ENCODE data around the gene CYB561D1. TPM values are rescaled to one million over a fixed set of nuclear protein-coding genes. Genes with fewer than 3 reads are reported as not detected.

Gene CYB561D1
- total and polyA plus RNA-seq, 4 donors: 1.3 to 2.8 (median 2.0) TPM

DNA sequence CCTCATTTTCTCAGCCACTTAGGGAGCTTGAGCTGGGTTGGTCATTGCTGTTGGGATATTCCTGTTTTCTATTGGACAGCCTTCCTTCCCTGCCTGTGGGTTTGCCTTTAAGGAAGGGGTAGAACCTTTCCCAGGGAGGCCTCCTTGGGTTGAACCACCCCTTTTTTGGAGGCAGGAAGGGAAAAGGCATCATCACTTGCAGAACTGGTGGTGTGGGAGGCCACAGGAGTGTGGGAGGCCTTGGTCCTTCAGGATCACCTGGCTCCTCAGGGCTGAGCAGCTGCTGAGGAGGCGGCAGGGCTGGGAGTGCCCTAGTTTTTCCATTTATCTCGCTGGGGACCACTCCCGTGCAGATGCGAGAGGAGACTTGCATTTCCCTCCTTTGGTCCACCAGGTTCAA, 667 bp upstream of the CYB561D1 start:
- no peak overlapping the region for H3K27ac ChIP-seq (ENCODE audit: low read depth in 1 of 2, low read length in 2 of 2)
- WGBS: 85% methylated on average over 4 of the region's 4 CpGs
- no peaks in the 10 kb centered on the region for H3K27me3 ChIP-seq (ENCODE audit: control insufficient read depth in 4 of 4, insufficient read depth in 4 of 4, low read length in 3 of 4)
- no peaks in the 10 kb centered on the region for H3K9me3 ChIP-seq (ENCODE audit: control insufficient read depth in 4 of 4, low read length in 3 of 4)
- H3K9ac ChIP-seq (ENCODE audit: low read depth in 1 of 2, low read length in 2 of 2): no peak overlapping the region
- peaks cover 0 to 17% (median 11%) of the 10 kb centered on the region in 4 donors for H3K36me3 ChIP-seq (ENCODE audit: control insufficient read depth in 4 of 4, insufficient read depth in 3 of 4, low read depth in 1 of 4, low read length in 3 of 4)
- TF ChIP-seq EGR1 (IDR thresholded peaks at IDR 0.05; ENCODE audit: low read depth in 2 of 2): no peak
- TF ChIP-seq, protein P1, sequence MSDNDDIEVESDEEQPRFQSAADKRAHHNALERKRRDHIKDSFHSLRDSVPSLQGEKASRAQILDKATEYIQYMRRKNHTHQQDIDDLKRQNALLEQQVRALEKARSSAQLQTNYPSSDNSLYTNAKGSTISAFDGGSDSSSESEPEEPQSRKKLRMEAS (IDR thresholded peaks at IDR 0.05): no peak
- no peak for TF ChIP-seq CTCF (IDR thresholded peaks at IDR 0.05; ENCODE audit: low read depth, low read length, missing input control)
- no peak for TF ChIP-seq JUND (IDR thresholded peaks at IDR 0.05)
- TF ChIP-seq SP1 (IDR thresholded peaks at IDR 0.05): no peak
- TF ChIP-seq YY1 (IDR thresholded peaks at IDR 0.05): no peak
- no peak for TF ChIP-seq TAF1 (conservative IDR thresholded peaks at IDR 0.05)
- TF ChIP-seq RAD21 (IDR thresholded peaks at IDR 0.05): no peak
- no peak for TF ChIP-seq ZBTB33 (IDR thresholded peaks at IDR 0.05)
- no peak for TF ChIP-seq REST (IDR thresholded peaks at IDR 0.05)
- TF ChIP-seq FOXA1 (IDR thresholded peaks at IDR 0.05): no peak
- no peak for TF ChIP-seq HNF4A (conservative IDR thresholded peaks at IDR 0.05)
- no peak for TF ChIP-seq RXRA (IDR thresholded peaks at IDR 0.05)
- TF ChIP-seq, protein P2, sequence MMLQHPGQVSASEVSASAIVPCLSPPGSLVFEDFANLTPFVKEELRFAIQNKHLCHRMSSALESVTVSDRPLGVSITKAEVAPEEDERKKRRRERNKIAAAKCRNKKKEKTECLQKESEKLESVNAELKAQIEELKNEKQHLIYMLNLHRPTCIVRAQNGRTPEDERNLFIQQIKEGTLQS (IDR thresholded peaks at IDR 0.05): no peak
- no peak for TF ChIP-seq FOXA2 (IDR thresholded peaks at IDR 0.05)
- no peak for TF ChIP-seq NR2F2 (IDR thresholded peaks at IDR 0.05)
- DNase-seq (ENCODE audit: low spot score): no peak
- no peak overlapping the region for H3K4me3 ChIP-seq (ENCODE audit: low read depth in 1 of 3, low read length in 3 of 3)
- peaks cover 0 to 12% (median 8%) of the 10 kb centered on the region in 4 donors for H3K4me1 ChIP-seq (ENCODE audit: control insufficient read depth in 4 of 4, insufficient read depth in 4 of 4, low read length in 3 of 4)

GRCh38 chr1:109495738-109496137, 1.8 kb downstream of the CYB561D1 start:
- TF ChIP-seq SP1 (IDR thresholded peaks at IDR 0.05) (no peak), FOXA1 (IDR thresholded peaks at IDR 0.05) (no peak), ZBTB33 (IDR thresholded peaks at IDR 0.05) (no peak), REST (IDR thresholded peaks at IDR 0.05) (no peak), TAF1 (conservative IDR thresholded peaks at IDR 0.05) (no peak), RXRA (IDR thresholded peaks at IDR 0.05) (no peak), EGR1 (IDR thresholded peaks at IDR 0.05; ENCODE audit: low read depth in 2 of 2) (no peak), JUND (IDR thresholded peaks at IDR 0.05) (no peak), NR2F2 (IDR thresholded peaks at IDR 0.05) (no peak), HNF4A (conservative IDR thresholded peaks at IDR 0.05) (no peak)
- TF ChIP-seq, protein P2 (IDR thresholded peaks at IDR 0.05): no peak
- TF ChIP-seq, protein P1 (IDR thresholded peaks at IDR 0.05): no peak
- Histone ChIP-seq H3K4me3 (ENCODE audit: low read depth in 1 of 3, low read length in 3 of 3) (no peak overlapping the region), H3K4me1 (ENCODE audit: control insufficient read depth in 4 of 4, insufficient read depth in 4 of 4, low read length in 3 of 4) (peaks cover 0 to 12% (median 8%) of the 10 kb centered on the region in 4 donors), H3K27ac (ENCODE audit: low read depth in 1 of 2, low read length in 2 of 2) (no peak overlapping the region), H3K36me3 (ENCODE audit: control insufficient read depth in 4 of 4, insufficient read depth in 3 of 4, low read depth in 1 of 4, low read length in 3 of 4) (peaks cover 0 to 15% (median 9%) of the 10 kb centered on the region in 4 donors), H3K9ac (ENCODE audit: low read depth in 1 of 2, low read length in 2 of 2) (no peak overlapping the region), H3K27me3 (ENCODE audit: control insufficient read depth in 4 of 4, insufficient read depth in 4 of 4, low read length in 3 of 4) (no peaks in the 10 kb centered on the region), H3K9me3 (ENCODE audit: control insufficient read depth in 4 of 4, low read length in 3 of 4) (no peaks in the 10 kb centered on the region)
- WGBS: 95% methylated on average over 7 of the region's 7 CpGs
- no peak for DNase-seq (ENCODE audit: low spot score)
